Activated naive CD8-positive, alpha-beta T cell treated with anti-CD3 and anti-CD28 coated beads, Interleukin-2, amount 50 U/mL, for 24 hours (primary cell): ENCODE results near the gene EP300.

Source experiments
- ATAC-seq: fragments of 150-1000 bp; cut with Tn5 transposase; one replicate; pipeline ENCODE4 v1.10.0; 2021
- DNase-seq: peaks from one replicate; pipeline ENCODE4 v3.0.0; 2021
- H3K27ac Mint-ChIP-seq: one replicate; pipeline ENCODE4 v1.8.0; 2021; ENCODE audit warnings: mild to moderate bottlenecking, mixed read lengths
- H3K27me3 Mint-ChIP-seq: one replicate; pipeline ENCODE4 v1.8.0; 2021; ENCODE audit warnings: mixed read lengths
- H3K36me3 Mint-ChIP-seq: one replicate; pipeline ENCODE4 v1.8.0; 2021; ENCODE audit warnings: low read depth, mixed read lengths
- H3K4me1 Mint-ChIP-seq: one replicate; pipeline ENCODE4 v1.8.0; 2021; ENCODE audit warnings: mixed read lengths
- H3K4me3 Mint-ChIP-seq: one replicate; pipeline ENCODE4 v1.8.0; 2021; ENCODE audit warnings: mild to moderate bottlenecking, moderate library complexity, mixed read lengths
- H3K9me3 Mint-ChIP-seq: one replicate; pipeline ENCODE4 v1.8.0; 2021; ENCODE audit warnings: mixed read lengths

EP300 gene

DNA sequence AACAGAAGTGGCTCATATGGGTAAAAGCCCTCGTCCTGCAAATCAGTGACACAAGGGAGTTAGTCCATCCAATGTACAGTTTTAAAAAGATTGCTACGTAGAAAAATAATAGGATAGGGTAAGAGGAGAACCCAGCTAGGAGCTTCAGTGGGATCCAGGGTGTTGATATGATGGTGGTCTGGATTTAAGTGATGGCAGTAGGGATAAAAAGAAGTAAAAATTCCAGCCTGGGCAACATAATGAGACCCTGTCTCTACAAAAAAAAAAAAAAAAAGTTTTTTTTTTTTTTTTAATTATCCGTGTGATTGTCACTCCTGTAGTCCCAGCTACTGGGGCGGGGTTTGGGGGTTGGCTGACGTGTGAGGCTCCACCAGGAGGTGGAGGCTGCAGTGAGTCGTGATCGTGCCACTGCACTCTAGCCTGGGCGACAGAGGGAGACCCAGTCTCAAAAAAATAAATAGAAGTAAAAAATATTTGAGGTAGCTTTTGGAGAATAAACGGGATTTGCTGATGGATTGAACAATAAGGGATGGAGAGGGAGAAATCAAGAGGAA lies 105.7 kb downstream of the EP300 start:
- Mint-ChIP-seq H3K36me3 (no peaks in the 10 kb centered on the region), H3K27me3 (peaks cover 12% of the 10 kb centered on the region), H3K4me1 (peaks cover 12% of the 10 kb centered on the region), H3K27ac (no peak overlapping the region), H3K4me3 (peak overlapping the region; percentile 84), H3K9me3 (no peaks in the 10 kb centered on the region)
- ATAC-seq (peak; percentile 61), DNase-seq (peak; percentile 62)

DNA sequence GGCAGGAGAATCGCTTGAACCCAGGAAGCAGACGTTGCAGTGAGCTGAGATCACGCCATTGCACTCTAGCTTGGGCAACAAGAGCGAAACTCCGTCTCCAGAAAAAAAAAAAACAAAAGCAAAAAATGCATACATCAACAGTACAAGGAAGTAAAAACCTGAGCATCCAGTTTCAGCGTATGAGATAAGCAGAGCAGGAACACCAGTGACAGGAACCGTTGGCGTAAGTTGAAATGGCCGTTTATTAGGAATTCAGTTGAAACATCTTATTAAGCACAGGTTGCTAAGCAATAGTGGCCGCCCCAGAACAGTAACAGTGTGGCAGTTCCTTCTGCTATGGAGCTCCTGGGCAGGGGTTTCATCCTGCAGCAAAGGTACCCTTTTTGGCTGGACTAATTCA lies 108.7 kb downstream of the EP300 start:
- H3K4me3 Mint-ChIP-seq = no peak overlapping the region
- H3K27ac Mint-ChIP-seq = no peak overlapping the region
- no peaks in the 10 kb centered on the region for H3K9me3 Mint-ChIP-seq
- H3K4me1 Mint-ChIP-seq = peaks cover 29% of the 10 kb centered on the region
- DNase-seq = no peak
- H3K27me3 Mint-ChIP-seq = peaks cover 15% of the 10 kb centered on the region
- peaks cover 8% of the 10 kb centered on the region for H3K36me3 Mint-ChIP-seq
- ATAC-seq = no peak

DNA sequence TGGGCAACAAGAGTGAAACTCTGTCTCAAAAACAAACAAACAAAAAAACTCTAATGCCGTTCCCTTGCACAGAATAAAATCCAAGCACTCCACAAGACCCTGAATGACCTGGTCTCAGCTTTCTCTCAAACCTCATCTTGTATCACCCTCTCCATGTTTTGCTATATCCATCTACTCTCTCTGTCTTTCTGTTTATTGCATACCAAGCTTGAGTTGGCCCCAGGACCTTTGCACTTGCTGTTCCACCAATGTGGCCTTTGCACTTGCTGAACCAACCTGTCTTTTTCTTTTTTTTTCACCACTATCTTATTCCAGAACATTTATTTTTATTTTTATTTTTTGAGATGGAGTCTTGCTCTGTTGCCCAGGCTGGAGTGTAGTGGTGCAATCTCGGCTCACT lies 110.7 kb downstream of the EP300 start:
- Mint-ChIP-seq H3K27me3 (peaks cover 15% of the 10 kb centered on the region), H3K9me3 (no peaks in the 10 kb centered on the region), H3K4me1 (peaks cover 35% of the 10 kb centered on the region), H3K27ac (no peak overlapping the region), H3K4me3 (peak overlapping the region; percentile 9), H3K36me3 (peaks cover 13% of the 10 kb centered on the region)
- no peak for DNase-seq
- ATAC-seq = no peak

DNA sequence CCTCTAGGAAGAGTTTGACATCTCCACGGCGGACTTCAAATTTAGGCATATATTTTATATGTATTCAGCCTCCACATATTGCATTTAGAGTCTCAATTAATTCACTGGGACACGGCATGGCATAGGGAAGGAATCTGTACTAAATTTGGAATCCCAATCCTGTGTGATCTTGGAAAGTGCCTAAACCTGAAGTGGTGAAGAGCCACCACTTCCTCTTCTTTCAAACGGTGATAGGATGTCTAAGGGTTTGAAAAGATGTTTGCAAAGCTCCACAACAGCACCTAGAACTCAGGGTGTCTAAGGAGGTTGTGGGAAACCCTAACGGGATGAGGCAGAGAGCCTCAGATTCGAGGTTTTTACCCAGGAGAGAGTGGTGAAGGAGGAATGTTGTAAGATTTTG lies 111.7 kb downstream of the EP300 start:
- no peaks in the 10 kb centered on the region for H3K9me3 Mint-ChIP-seq
- peaks cover 11% of the 10 kb centered on the region for H3K27me3 Mint-ChIP-seq
- peak overlapping the region; percentile 40 for H3K4me3 Mint-ChIP-seq
- peaks cover 30% of the 10 kb centered on the region for H3K4me1 Mint-ChIP-seq
- DNase-seq (no peak), ATAC-seq (no peak)
- H3K27ac Mint-ChIP-seq = no peak overlapping the region
- peaks cover 15% of the 10 kb centered on the region for H3K36me3 Mint-ChIP-seq

DNA sequence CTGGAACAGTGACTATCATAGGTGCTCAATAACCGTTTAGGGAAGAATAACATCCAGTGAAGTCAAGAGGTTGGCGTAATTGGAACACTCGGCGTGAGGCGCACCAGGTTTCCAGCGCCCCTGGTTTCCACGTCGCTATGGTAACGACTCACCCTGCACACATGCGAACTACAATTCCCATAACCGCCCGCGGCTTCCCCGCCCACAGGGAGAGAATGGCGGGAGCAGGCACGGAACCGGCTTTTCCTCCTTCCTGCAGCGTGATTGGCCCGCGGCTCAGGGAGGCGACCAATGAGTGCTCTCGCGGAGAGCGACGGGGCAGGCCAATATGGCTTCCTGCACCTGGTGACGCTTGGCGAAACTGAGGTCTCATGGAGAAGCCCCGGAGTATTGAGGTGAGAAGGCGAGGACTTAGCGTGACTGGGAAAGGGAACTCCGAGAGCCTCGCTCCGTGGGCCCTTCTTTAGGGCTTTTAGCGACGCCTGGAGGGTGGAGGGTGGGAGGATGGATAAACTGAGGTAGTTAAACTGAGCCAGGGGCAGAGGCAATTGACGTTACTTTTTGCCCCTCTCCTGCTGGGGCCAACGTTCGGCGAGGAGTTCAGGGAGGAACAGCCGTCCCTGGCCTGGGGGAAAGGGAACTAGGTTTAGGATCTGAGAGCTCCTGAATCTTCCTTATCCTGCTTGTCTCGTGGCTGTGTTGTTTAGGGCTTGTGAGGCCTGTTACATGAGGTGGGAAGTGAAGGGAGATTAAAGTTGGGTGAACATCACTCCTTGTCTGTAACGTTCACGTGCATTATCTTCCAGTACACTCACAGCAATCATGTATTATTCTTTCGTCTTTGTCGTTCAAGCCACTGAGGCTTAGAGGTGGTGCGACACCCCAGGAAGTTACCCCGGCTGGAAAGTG lies 112.9 kb downstream of the EP300 start, which contains the start of gene L3MBTL2:
L3MBTL2 (plus strand) TSS at position 321 of the 909 bp plus-strand sequence; CDS start at position 372, 51 bp downstream.
- Mint-ChIP-seq H3K27me3 (peaks cover 7% of the 10 kb centered on the region), H3K36me3 (peaks cover 20% of the 10 kb centered on the region), H3K4me1 (peaks cover 30% of the 10 kb centered on the region), H3K27ac (peak within 1 kb of the TSS; percentile 99), H3K4me3 (peak within 1 kb of the TSS; percentile 99), H3K9me3 (no peaks in the 10 kb centered on the region)
- ATAC-seq (peak; percentile 100), DNase-seq (peak; percentile 99)

DNA sequence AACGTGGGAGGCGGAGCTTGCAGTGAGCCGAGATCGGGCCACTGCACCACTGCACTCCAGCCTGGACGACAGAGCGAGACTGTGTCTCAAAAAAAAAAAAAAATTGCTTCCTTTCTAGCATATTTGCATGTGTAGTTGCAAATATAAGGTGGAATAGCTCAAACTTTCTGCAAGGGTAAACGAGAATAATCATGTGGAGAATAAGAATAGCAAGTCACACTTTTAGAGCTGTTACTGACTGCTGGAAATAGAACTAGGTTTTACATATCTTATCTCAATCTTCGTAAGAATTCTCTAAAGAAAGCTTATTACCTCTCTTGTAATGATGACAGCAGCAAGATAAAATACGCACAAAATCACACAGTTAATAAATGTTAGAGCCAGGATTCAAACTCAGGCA lies 114.3 kb downstream of the EP300 start:
- Mint-ChIP-seq H3K27ac (peak overlapping the region; percentile 35), H3K27me3 (peaks cover 4% of the 10 kb centered on the region), H3K4me1 (peaks cover 30% of the 10 kb centered on the region), H3K36me3 (peaks cover 25% of the 10 kb centered on the region), H3K4me3 (peak overlapping the region; percentile 58), H3K9me3 (no peaks in the 10 kb centered on the region)
- ATAC-seq = no peak
- DNase-seq = no peak

DNA sequence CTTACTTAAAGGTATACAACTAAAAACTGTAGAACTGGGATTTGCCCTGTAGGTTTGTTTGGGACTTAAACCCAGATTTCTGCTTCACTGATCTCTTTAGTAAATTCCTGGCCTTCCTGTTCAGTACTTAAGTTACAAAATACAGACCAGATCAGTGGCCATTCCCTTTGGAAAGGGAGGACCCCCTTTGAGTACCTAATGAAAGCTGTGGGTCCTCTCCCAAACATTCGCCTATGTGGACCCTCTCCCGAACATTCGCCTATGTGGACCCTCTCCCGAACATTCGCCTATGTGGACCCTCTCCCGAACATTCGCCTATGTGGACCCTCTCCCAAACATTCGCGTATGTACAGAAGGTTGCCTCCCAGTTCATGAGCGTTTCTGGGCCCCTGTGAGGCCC lies 123.0 kb downstream of the EP300 start:
- no peak for DNase-seq

DNA sequence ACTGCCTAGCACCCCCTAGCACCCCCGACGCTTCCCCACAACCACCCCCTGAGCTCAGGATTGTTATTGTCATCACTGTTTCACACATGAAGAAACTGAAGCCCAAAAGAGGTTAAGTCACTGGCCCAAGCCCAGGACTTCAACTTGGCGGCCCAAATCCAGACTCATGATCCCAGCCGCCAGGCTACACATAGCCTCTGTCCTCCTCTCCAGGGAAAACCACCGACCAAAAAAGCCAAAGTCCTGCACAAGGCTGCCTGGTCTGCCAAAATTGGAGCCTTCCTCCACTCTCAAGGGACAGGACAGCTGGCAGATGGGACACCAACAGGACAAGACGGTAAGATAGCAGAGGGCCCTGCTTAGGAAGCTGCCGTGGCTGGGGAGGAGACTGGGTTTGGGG lies 123.5 kb downstream of the EP300 start:
- ATAC-seq (no peak), DNase-seq (no peak)
- H3K9me3 Mint-ChIP-seq = no peaks in the 10 kb centered on the region
- H3K4me3 Mint-ChIP-seq = no peak overlapping the region
- no peak overlapping the region for H3K27ac Mint-ChIP-seq
- H3K27me3 Mint-ChIP-seq = no peaks in the 10 kb centered on the region
- H3K36me3 Mint-ChIP-seq = peaks cover 38% of the 10 kb centered on the region
- peaks cover 19% of the 10 kb centered on the region for H3K4me1 Mint-ChIP-seq

More for the DNA sequence above, 123.0 kb downstream of the EP300 start:
- H3K27me3 Mint-ChIP-seq = no peaks in the 10 kb centered on the region
- ATAC-seq = no peak
- no peak overlapping the region for H3K27ac Mint-ChIP-seq
- no peaks in the 10 kb centered on the region for H3K9me3 Mint-ChIP-seq
- peaks cover 19% of the 10 kb centered on the region for H3K4me1 Mint-ChIP-seq
- H3K36me3 Mint-ChIP-seq = peaks cover 39% of the 10 kb centered on the region
- no peak overlapping the region for H3K4me3 Mint-ChIP-seq

DNA sequence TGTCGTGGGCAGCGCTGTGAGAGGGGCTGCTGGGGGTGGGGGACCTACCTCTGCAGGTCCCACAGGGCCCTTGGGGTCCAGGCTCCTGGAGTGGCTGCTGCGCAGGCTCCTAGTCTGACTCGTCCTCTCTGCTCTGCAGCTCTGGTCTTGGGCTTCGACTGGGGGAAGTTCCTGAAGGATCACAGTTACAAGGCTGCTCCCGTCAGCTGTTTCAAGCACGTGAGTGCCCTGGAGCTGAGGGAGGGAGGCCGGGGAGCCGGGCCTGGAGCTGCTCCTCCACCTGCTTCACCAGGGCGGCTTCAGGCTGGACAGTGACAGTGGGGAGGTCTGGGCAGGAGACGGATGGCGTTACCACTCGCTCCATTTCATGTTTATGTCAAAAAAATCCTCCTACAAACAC lies 124.6 kb downstream of the EP300 start:
- peaks cover 39% of the 10 kb centered on the region for H3K36me3 Mint-ChIP-seq
- no peak overlapping the region for H3K27ac Mint-ChIP-seq
- H3K9me3 Mint-ChIP-seq = no peaks in the 10 kb centered on the region
- H3K27me3 Mint-ChIP-seq = no peaks in the 10 kb centered on the region
- no peak for ATAC-seq
- no peak overlapping the region for H3K4me3 Mint-ChIP-seq
- DNase-seq = no peak
- peaks cover 19% of the 10 kb centered on the region for H3K4me1 Mint-ChIP-seq

DNA sequence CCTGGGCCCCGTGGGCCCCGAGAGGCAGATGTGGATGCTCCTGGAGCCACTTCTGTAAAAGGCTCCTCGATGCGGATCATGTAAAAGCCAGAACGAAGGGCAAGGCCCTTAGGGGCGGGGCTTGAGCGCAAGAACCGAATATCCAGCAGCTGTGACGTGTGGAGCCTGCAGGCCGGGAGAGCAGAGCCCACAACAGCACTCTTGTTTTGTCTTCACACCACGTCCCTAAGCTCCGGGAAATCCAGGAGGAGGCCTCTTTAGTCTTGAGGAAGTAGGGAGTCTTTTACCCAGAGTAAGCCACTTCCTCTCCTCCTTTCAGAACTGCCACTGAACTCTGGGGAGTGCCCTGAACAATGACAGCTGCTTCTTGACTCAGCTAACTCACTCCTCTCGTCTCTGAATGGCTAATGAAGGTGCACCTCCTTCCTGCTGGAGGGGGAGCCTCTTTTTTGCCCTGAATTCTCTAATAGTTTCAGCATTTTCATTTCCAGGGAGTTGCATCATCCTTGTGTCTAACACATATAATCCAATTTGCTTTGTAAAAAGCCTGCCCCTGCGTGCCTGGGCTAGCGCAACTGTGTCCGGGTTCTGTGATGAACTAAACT lies 125.3 kb downstream of the EP300 start:
- H3K4me1 Mint-ChIP-seq = peaks cover 19% of the 10 kb centered on the region
- H3K9me3 Mint-ChIP-seq = no peaks in the 10 kb centered on the region
- ATAC-seq (peak; percentile 89), DNase-seq (peak; percentile 34)
- no peaks in the 10 kb centered on the region for H3K27me3 Mint-ChIP-seq
- H3K4me3 Mint-ChIP-seq = peak overlapping the region; percentile 28
- peaks cover 40% of the 10 kb centered on the region for H3K36me3 Mint-ChIP-seq
- H3K27ac Mint-ChIP-seq = peak overlapping the region; percentile 74

DNA sequence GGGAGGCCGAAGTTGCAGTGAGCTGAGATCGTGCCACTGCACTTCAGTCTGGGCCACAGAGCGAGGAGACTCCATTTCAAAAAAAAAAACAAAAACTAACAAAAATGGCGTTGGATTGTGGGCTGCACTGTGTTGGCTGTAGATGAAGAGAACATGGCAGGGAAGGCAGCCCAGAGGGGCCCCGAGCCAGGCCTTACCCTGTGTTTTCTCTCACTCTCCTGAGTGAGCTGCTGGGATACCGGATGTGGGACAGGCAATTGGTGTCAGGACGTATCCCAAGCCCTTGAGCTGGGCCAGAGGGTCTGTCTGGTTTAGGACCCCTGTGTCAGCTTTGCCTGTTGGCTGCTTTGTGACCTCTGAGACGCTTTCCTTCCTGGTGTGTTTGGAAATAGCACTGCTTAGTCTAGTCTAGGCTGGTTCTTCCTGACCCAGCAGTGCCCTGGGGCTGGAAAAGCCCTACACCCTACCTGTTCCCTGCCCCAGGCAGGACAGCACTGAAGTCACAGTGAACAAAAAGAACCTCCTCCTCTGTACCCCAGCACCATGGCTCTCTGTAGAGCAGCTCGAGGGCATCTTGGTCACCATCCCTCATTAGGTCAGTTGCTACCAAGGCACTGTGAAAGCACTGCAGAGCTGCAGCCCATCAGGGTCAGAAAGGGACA lies 130.6 kb downstream of the EP300 start:
- Mint-ChIP-seq H3K27me3 (no peaks in the 10 kb centered on the region), H3K36me3 (peaks cover 40% of the 10 kb centered on the region), H3K4me3 (no peak overlapping the region), H3K4me1 (peaks cover under 1% of the 10 kb centered on the region), H3K27ac (peak overlapping the region; percentile 62), H3K9me3 (no peaks in the 10 kb centered on the region)
- DNase-seq = no peak
- ATAC-seq = no peak

DNA sequence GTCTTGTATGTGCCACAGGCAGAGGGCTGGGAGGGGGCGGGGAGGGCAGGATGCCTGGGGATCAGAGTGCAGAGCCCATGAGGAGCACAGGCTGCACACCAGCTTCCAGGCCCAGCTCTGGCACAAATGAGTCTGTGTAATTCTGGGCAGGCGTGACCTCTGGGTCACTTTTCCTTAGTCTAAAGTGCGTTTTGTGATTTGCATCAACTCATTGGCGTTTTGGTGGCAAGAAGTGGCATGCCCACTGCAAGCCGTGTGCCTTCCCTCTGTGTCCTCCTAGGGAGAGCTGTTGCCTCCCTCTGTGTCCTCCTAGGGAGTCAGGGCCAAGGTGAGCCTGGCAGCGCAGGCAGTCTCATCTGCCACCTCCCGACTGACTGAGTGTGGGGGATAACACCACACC lies 131.1 kb downstream of the EP300 start:
- no peaks in the 10 kb centered on the region for H3K27me3 Mint-ChIP-seq
- no peaks in the 10 kb centered on the region for H3K9me3 Mint-ChIP-seq
- no peak overlapping the region for H3K4me3 Mint-ChIP-seq
- H3K27ac Mint-ChIP-seq = no peak overlapping the region
- H3K36me3 Mint-ChIP-seq = peaks cover 42% of the 10 kb centered on the region
- no peaks in the 10 kb centered on the region for H3K4me1 Mint-ChIP-seq
- no peak for ATAC-seq
- DNase-seq = no peak

DNA sequence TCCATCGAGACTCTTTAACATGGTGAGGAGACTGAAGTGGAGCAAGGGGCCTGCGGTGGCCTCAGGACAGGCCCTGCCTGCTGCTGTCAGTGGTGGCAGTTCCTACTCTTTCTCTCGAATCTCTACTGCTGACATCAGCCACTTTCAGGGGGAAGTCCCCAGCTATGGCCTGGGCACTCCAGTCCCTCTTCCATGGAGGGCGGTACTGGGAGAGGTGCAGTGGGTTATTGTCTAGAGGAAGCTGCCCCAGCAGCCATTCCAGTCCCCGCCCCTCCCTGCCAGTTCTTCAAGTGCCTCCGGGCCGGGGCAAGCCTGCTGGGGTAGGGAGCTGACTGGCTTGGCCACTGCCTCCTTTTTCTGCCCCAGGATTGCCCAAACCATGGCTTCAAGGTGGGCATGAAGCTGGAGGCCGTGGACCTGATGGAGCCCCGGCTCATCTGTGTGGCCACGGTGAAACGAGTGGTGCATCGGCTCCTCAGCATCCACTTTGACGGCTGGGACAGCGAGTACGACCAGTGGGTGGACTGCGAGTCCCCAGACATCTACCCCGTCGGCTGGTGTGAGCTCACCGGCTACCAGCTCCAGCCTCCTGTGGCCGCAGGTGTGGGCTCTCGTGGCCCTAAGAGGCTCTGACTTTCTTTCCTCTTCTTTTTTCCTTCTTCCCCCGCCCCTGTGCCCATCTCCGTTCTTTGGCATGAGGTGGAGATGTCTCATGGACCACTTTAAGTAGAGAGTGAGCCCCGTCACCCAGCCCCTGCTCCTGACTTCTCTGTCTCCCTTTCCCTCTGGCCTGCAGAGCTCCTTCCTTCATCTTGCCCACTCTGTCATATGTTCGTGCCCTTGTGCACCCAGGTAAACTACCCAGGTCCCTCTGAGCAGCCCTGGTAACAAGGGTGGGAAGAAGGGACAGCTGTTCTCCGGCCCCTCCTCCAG lies 134.6 kb downstream of the EP300 start:
- DNase-seq (no peak), ATAC-seq (no peak)
- Mint-ChIP-seq H3K27ac (no peak overlapping the region), H3K9me3 (no peaks in the 10 kb centered on the region), H3K4me1 (no peaks in the 10 kb centered on the region), H3K27me3 (no peaks in the 10 kb centered on the region), H3K36me3 (peaks cover 30% of the 10 kb centered on the region), H3K4me3 (no peak overlapping the region)

DNA sequence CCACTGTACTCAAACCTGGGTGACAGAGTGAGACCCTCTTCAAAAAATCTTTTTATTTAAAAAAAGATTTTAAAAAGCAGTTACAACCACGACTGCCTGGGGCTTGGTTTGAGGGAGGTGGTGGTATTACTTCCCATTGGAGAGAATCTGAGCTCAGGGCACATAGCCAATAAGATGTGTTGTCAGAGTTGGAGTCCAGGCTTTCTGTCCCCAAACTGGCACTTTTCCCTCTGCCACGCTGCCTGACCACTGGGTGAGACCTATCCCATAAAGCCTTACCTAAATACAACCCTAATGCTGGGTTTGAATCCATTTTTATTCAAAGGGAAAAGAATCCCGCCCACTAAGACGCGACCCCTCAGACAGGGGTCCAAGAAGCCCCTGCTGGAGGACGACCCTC lies 136.8 kb downstream of the EP300 start:
- H3K4me3 Mint-ChIP-seq = no peak overlapping the region
- H3K27me3 Mint-ChIP-seq = no peaks in the 10 kb centered on the region
- DNase-seq (no peak), ATAC-seq (no peak)
- H3K4me1 Mint-ChIP-seq = no peaks in the 10 kb centered on the region
- no peaks in the 10 kb centered on the region for H3K9me3 Mint-ChIP-seq
- peaks cover 20% of the 10 kb centered on the region for H3K36me3 Mint-ChIP-seq
- H3K27ac Mint-ChIP-seq = no peak overlapping the region
